Raji (cell line): ENCODE data around the gene ADGRV1.

ENCODE experiments used
- POLR2A ChIP-seq: IDR thresholded peaks from 2 replicates; pipeline ENCODE4 v1.6.1; 2011; ENCODE audit warnings: low read depth, low read length, control low read depth; ENCODE audit not compliant: insufficient read depth

The ADGRV1 gene

GRCh38 chr5:90709323-90710155, 150.9 kb downstream of the ADGRV1 start:
- TF ChIP-seq POLR2A: no peak

GRCh38 chr5:90718387-90718786, 159.8 kb downstream of the ADGRV1 start:
- TF ChIP-seq POLR2A: no peak

DNA sequence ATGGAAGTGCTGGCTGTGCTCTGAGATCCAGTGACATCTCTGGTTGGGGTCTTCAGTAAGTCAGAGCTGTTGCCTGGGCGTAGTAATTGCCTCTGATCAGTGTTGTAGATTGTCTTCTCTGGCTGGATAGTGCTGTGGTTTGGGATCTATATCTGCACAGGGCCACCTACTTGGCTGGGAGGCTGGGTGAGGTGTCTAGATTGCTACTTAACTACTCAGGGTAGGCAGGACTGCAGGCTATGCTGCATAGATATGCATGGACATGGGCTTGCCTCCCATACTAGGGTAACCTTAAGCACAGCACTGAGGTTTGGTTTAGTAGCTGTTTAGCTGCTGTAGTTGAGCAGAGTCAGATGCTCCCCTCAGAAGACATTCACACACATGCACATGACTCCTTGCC, 181.0 kb downstream of the ADGRV1 start:
- TF ChIP-seq POLR2A: no peak

DNA sequence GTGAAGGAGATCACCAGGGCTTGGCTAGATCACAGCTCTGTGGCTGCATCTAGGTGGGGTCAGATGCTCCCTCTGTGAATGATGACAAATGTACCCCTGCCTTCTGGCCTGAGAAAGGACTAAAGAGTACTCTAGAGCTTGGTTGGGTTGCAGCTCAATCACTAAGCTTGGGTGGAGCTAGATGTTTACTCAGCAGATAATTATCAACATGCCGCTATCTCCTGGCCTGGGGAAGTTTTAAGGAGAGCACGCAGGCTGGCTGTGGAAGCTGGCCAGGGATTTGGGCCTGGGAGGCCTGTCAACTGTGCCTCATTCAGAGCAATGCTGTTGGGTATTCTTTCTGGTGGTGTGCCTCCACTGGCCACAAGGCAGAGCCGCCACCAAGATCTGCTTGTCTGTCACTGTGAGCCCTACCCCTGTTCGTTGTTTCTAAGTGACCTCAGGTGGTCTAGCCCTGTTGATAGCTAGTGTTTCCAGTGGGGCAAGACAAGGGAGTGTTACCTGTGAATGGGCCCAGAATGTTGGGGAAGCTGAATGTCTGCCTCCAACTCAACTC, 181.7 kb downstream of the ADGRV1 start:
- TF ChIP-seq POLR2A: no peak

GRCh38 chr5:90741022-90741564, 182.5 kb downstream of the ADGRV1 start:
- no peak for TF ChIP-seq POLR2A

DNA sequence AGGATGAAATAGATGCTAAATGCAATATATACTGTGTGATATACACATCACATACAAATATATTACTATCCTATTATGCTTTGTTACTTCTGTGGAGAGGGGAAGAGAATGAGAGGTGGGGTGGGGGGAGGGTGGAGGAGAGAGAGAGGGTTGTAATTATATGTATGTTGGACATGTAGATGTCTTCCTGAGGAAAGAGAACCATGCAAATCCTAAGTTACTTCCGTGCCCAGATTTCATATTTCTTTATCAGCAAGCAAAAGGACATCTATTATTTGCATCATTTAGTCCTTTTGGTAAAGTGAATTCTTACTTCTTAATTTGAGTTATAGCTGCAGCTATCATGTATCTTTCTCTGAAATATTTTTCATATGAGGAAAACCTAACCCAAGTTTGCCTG, 187.5 kb downstream of the ADGRV1 start:
- no peak for TF ChIP-seq POLR2A

GRCh38 chr5:90747175-90747574, 188.6 kb downstream of the ADGRV1 start:
- TF ChIP-seq POLR2A: no peak

DNA sequence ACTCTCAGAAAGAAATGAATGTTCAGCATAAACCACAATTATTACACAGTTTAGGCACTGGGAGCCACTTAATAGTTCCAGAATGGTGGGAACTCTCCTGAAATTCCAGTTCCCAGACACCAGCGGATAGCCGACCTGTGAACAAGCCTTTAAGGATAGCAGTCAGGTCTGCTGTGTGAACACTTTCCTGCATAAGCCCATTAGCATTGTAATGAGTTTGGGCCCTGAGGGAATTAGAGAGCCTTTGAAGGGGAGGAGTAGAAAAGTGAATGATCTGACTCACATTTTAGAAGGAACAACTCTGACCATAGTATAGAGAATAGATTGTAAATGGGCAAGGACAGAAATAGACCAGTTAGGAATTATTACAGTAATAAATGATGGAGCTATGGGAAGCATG, 189.1 kb downstream of the ADGRV1 start:
- no peak for TF ChIP-seq POLR2A

DNA sequence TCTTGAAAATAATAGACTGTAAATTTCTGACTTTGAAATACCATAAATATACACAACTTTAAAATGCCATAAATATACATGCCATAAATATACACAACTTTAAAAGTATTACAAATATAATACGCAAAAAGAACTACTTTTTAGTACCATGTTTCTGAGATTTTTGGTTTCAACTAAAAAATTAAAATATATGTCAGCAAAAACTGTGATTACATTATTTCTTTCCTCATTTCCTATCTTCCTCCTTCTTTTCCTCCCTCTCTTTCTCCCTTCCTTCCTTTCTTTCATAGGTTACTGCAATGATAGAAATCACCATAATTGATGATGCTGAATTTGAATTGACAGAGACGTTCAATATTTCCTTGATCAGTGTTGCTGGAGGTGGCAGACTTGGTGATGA, 200.5 kb downstream of the ADGRV1 start:
- TF ChIP-seq POLR2A: no peak

DNA sequence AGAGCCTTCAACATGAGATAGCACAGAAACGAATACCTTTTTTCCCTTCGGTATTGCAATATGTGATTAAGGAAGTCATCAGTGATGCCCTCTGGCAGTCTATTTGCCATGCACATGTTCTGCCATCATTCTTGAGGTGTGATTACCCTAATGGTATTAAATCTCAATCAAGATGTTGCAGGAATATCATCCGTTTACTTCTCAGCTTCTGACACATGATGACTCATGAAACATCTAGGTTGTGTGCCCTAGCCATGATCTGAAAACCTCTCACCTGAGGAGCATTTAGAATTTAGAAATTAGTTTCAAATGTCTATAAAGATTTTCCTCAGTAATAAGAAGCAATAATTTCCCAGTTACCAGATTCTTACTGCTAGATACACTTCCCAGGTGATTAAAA, 209.1 kb downstream of the ADGRV1 start:
- no peak for TF ChIP-seq POLR2A

GRCh38 chr5:90777959-90778358, 219.4 kb downstream of the ADGRV1 start:
- no peak for TF ChIP-seq POLR2A

- no peak for TF ChIP-seq POLR2A
Observed at GRCh38 chr5:90783460-90784333, 225.1 kb downstream of the ADGRV1 start.

DNA sequence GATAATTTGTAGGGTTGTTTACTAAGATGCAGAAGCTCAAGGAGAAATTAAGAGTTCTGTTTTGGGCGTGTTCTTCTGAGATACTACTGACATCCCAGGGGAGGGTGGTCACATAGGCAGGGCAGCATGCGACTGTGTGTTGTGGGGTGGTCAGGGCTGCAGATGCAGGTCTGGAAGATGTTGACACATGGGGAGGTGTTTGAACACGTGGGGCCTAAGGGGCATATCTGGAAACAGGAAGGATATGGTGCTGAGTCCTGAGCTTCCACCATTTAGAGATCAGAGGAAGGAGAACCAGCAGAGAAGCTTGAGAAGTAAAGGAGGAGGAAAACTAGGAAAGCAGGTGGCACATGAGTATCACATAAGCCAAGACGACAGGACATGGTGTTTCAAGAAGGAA, 228.2 kb downstream of the ADGRV1 start:
- no peak for TF ChIP-seq POLR2A

DNA sequence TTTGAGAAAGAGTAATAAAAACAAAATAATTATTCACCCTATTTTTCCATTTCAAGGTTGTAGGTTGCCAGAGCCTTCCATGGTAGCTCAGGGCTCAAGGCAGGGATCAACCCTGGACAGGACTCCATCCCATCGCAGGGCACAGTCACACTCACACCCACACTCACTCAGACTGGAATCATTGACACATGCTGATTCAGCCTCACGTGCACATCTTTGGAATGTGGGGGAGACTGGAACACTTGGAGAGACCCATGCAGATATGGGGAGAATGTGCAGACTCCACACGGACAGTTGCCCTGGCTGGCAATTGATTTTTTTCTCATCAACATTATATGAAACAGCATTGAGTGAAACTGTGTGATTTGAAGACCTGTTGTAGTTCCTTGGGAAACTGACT, 234.1 kb downstream of the ADGRV1 start:
- no peak for TF ChIP-seq POLR2A

- TF ChIP-seq POLR2A: no peak
Observed at GRCh38 chr5:90793183-90793582, 234.6 kb downstream of the ADGRV1 start.
